Adrenal gland (tissue), 12 donors: Measurements from ENCODE around the gene MRPL53. TPM values are rescaled to one million over a fixed set of nuclear protein-coding genes. Genes with fewer than 3 reads are reported as not detected.

Source experiments
- DNase-seq, 7 donors: peaks; one replicate each; pipeline ENCODE4 v3.0.0-alpha.2; 2019 to 2020
- H3K27ac ChIP-seq, 5 donors: fragments of 200-600 bp; sonication (generic) in 4 of 5; 1 replicate in 3 of 5; 2 replicates in 2 of 5; pipeline versions ENCODE4 v1.5.1 to v1.8.0; 2016 to 2020; ENCODE audit warnings: mild to moderate bottlenecking in 1 of 5
- H3K27me3 ChIP-seq: fragments of 200-600 bp; 2 replicates; pipeline ENCODE4 v1.8.0; 2021
- H3K36me3 ChIP-seq, 2 donors: fragments of 200-600 bp; replicated peaks in 1 of 2; 1 replicate in 1 of 2; 2 replicates in 1 of 2; pipeline versions ENCODE4 v1.5.1 to v1.8.0; 2018 to 2022
- H3K4me1 ChIP-seq, 2 donors: fragments of 200-600 bp; replicated peaks in 1 of 2; 1 replicate in 1 of 2; 2 replicates in 1 of 2; pipeline versions ENCODE4 v1.5.1 to v1.8.0; 2018 to 2021
- H3K4me3 ChIP-seq, 4 donors: fragments of 200-600 bp; sonication (generic) in 3 of 4; one replicate each; pipeline ENCODE4 v1.5.1; 2016 to 2018
- H3K9me3 ChIP-seq, 3 donors: fragments of 200-600 bp; sonication (generic) in 1 of 3; replicated peaks in 1 of 3; 1 replicate in 2 of 3; 2 replicates in 1 of 3; pipeline versions ENCODE4 v1.5.1 to v1.8.0; 2016 to 2021
- POLR2A ChIP-seq, 2 donors: fragments of 450-650 bp; IDR thresholded peaks; one replicate each; pipeline ENCODE4 v1.6.1; 2017; ENCODE audit warnings: antibody characterized with exemption in 2 of 2, mild to moderate bottlenecking in 2 of 2, moderate library complexity in 1 of 2
- WGBS, 4 donors: extraction: QIAGEN DNeasy Blood & Tissue Kit in 2 of 4; methylation state at CpG; one replicate each; pipeline versions ENCODE4 v1.1.5 to v1.1.7; 2013 to 2017; 5-methylcytosine and 5-hydroxymethylcytosine counted together
- intact Hi-C, 2 donors: fragments of 100-400 bp; cut with DNase I; formaldehyde crosslinking; loops; one replicate each; pipeline versions ENCODE4 v1.14.1 to v1.15.0; 2022 to 2023
- polyA plus RNA-seq, 3 donors: library from polyadenylated mRNA; stranded (reverse); fragments of 200-250 nt in 2 of 3; fragments of 350-450 nt in 1 of 3; fragmentation: Illumina TruSeq in 1 of 3; extraction: RNeasy Lipid Tissue Mini Kit (QIAGEN cat#74804) in 1 of 3; gene quantifications; one replicate each; pipeline ENCODE4 v1.2.3, GENCODE V29; 2013 to 2014
- total RNA-seq, 9 donors: library from RNA; depleted of rRNA in 4 of 9; stranded (reverse); fragments of >200 nt in 4 of 9; fragments of 120-200 nt in 1 of 9; fragmentation: NEBNext Ultra II Directional in 1 of 9; extraction: Animal tissue kit (Norgen Biotek cat#: 25700) in 1 of 9; gene quantifications; one replicate each; pipeline versions ENCODE4 v1.1.0 to v1.2.4, GENCODE V29; 2013 to 2023
- TF ChIP-seq, protein P1 (sequence below), 6 experiments: fragments of 450-650 bp in 4 of 6; fragments of 200-600 bp in 2 of 6; sonication (generic) in 1 of 6; IDR thresholded peaks; 1 replicate in 5 of 6; 2 replicates in 1 of 6; pipeline versions ENCODE4 v1.5.1 to v1.8.0; 2016 to 2021; ENCODE audit warnings: antibody characterized with exemption in 6 of 6, mild to moderate bottlenecking in 2 of 6, moderate library complexity in 1 of 6
- donor health status: healthy with polysubstance abuse.
- donor health status: Bipolar disorder and iron deficiency.
- donor health status: DM: yes; HTN: yes; CAD: no.
- donor health status: DM: no; HTN: no; CAD: no.
- donor health status: DM: no; HTN: no; CAD: no.
- donor health status: DM: yes; HTN: yes; CAD: no.

The MRPL53 gene
- total and polyA plus RNA-seq, 12 donors = 26.4 to 191 (median 135) TPM

DNA sequence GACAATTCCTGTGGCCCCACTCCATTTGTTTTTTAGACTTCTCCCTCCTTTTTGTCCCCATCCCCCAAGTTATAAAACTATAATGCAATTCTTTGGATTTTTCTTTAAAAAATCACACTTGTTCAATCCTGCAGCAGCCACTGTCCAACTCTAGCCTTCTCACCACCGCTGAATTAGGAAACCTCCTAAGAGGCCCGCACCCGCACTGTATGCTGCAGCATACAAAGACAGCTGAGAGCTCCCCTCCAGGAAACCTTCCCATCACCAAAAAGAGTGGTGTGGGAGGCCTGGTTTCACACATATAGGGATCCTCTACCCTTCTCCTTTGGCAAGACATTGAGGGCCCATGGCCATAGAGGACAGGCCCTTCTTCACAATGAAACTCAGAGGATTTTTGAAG, 32.1 kb upstream of the MRPL53 start:
- H3K4me3 ChIP-seq = no peak overlapping the region
- no peak overlapping the region for H3K27ac ChIP-seq
- TF ChIP-seq, protein P1, sequence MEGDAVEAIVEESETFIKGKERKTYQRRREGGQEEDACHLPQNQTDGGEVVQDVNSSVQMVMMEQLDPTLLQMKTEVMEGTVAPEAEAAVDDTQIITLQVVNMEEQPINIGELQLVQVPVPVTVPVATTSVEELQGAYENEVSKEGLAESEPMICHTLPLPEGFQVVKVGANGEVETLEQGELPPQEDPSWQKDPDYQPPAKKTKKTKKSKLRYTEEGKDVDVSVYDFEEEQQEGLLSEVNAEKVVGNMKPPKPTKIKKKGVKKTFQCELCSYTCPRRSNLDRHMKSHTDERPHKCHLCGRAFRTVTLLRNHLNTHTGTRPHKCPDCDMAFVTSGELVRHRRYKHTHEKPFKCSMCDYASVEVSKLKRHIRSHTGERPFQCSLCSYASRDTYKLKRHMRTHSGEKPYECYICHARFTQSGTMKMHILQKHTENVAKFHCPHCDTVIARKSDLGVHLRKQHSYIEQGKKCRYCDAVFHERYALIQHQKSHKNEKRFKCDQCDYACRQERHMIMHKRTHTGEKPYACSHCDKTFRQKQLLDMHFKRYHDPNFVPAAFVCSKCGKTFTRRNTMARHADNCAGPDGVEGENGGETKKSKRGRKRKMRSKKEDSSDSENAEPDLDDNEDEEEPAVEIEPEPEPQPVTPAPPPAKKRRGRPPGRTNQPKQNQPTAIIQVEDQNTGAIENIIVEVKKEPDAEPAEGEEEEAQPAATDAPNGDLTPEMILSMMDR (IDR thresholded peaks at IDR 0.05) = no peak
- H3K36me3 ChIP-seq = peaks cover 0 to 12% of the 10 kb centered on the region in 2 donors
- H3K9me3 ChIP-seq = no peaks in the 10 kb centered on the region
- 94 to 100% (median 97%) methylated on average over 3 of the region's 3 CpGs for WGBS, 4 donors
- DNase-seq = no peak
- peaks cover 19 to 50% of the 10 kb centered on the region in 2 donors for H3K4me1 ChIP-seq
- peaks cover 17% of the 10 kb centered on the region for H3K27me3 ChIP-seq
- intact Hi-C loops = no loop called here

DNA sequence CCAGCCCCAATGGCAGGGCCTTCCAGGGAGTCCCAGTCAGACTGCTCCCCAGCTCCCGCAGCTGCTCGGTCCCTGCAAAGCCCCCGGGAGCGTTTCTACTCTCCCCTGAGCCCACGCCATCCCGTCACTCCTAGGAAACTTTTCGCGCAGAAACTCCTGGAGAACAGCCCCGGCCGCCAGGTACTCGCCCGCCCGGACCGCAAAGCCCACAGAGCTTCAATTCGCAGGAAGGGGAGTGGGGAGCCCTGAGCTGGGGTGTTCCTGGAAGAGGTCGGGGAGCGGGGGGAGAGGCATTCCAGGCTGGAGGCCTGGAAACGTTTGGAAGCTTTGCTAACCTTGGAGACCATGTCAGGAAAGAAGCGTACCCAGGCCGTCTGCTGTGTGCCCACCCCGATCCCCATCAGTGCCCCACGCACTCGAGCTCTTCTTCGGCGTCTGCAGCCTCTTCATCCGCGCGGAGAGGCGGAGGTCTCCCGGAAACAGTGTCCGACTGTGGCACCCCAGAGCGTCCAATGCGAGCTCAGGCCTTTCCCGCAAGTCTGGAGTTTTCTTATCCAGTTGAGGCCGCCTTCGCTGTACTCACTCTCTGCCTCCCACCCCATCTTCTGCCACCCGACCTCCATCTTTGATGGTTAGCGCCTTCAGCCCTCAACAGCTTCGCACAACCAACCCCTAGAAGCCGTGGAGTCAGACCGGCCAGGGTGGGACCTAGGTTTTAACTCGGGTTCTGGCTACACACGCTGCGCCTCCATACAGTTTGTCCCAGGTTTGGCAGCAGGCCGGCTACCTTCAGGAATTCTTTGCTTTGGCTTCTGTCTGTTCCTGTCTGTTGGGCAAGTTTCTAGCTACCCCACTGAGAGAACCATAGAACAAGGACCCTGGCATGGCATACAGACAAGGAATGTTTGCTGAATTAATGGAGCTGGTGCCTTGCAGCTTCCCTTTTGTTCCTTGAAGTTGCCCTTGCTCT, 31.3 kb upstream of the MRPL53 start:
- WGBS, 4 donors = 61 to 75% (median 65%) methylated on average over 32 to 45 of the region's 45 CpGs
- H3K4me3 ChIP-seq = peak overlapping the region in 2 of 4 donors; percentile 5 to 68
- H3K27me3 ChIP-seq = peaks cover 25% of the 10 kb centered on the region
- H3K36me3 ChIP-seq = peaks cover 0 to 12% of the 10 kb centered on the region in 2 donors
- intact Hi-C loops = no loop called here
- H3K4me1 ChIP-seq = peaks cover 19 to 58% of the 10 kb centered on the region in 2 donors
- H3K9me3 ChIP-seq = no peaks in the 10 kb centered on the region
- TF ChIP-seq, protein P1 (IDR thresholded peaks at IDR 0.05) = no peak
- TF ChIP-seq POLR2A (IDR thresholded peaks at IDR 0.05) = no peak
- H3K27ac ChIP-seq = peak overlapping the region in 2 of 5 donors; percentile 50 to 83
- no peak for DNase-seq

DNA sequence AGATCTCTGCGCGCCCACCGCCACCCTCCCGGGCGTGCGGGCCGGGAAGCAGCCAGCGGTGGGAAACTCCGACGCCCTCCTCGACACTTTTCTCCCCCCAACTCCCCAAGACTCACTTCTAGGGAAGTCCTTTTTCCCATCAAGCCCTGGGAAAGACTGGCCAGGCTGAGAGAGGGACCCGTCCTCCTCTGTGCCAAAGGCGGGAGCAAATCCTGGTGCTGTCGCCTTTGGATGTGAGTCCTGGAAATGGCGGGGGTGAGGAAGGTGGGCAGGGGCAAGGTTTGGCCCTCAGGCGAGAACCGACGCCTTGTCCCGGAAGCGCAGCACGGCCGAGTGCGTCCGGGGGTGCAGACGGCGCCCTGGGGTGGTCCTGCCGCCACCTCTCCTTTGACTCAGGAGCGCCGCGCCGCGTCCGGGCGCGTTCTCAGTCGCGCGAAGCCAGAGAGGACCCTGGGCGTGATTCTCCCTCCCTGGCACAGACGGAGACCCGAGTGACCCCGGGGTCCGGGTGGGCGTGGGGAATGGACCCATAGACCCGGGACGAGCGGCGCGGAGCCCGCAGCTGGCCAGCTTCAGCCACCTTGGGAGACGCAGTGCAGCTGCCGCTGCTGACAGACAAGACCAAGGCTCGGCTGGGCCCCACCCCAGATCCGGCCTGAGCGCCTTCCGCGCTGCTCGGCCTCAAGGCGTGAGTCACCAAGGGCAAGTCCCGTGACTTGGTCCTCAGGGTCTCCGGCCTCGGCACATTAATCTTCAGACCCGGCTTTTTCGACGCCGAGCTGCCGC, 30.4 kb upstream of the MRPL53 start:
- no peak for TF ChIP-seq POLR2A (IDR thresholded peaks at IDR 0.05)
- TF ChIP-seq, protein P1 (IDR thresholded peaks at IDR 0.05) = no peak
- DNase-seq = peak; percentile 70 to 86 (median 80)
- 2 to 13% (median 7%) methylated on average over 25 to 67 of the region's 67 CpGs for WGBS, 4 donors
- Histone ChIP-seq H3K27me3 (peaks cover 33% of the 10 kb centered on the region), H3K36me3 (peaks cover 0 to 12% of the 10 kb centered on the region in 2 donors), H3K9me3 (no peaks in the 10 kb centered on the region), H3K4me1 (peaks cover 18 to 60% of the 10 kb centered on the region in 2 donors), H3K4me3 (peak overlapping the region in 2 of 4 donors; percentile 34 to 68), H3K27ac (peak overlapping the region in 3 of 5 donors; percentile 34 to 83 (median 50))
- intact Hi-C loops = no loop called here
